SH-SY5Y (cell line): Measurements from ENCODE around the gene LMO7.

ENCODE experiments used
- GATA2 ChIP-seq: IDR thresholded peaks from 2 replicates; pipeline ENCODE4 v1.6.1; 2011; ENCODE audit warnings: mild to moderate bottlenecking, low read depth, low read length
- GATA3 ChIP-seq: IDR thresholded peaks from 2 replicates; pipeline ENCODE4 v1.6.1; 2011; ENCODE audit warnings: low read depth, mild to moderate bottlenecking, low read length, moderate library complexity

DNA sequence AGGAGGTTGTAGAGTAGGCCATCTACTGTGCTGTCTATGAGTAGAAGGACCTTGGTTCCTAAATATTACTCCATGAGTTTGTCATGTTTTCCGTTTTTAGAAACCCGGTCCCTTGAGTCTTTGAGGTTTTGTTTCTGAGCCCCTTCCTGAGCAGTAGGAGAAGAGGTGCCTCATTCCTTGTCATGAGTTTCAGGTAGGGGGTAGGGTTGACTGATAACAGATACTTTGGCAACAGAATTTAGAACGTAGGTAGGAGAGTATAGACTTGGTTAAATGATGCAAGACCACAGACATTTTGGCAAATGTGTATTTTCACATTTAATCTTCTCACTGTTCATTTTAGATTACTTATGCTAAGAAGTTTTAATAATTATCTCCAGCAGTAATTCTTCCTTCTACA lies 24.6 kb downstream of the LMO7 start:
- TF ChIP-seq GATA3 (no peak), GATA2 (no peak)
